Activated T-helper 1 cell treated with anti-CD3 and anti-CD28 coated beads, Interleukin-12 subunit alpha, Interleukin-12 subunit beta, Interleukin-2, Interleukin-4 antibody, amounts not matched to agents 30 ng/mL and 10 ng/mL and 1 ng/mL, durations not matched to agents 14 hours and 24 hours and 36 hours (primary cell): ENCODE data around the gene EGR4. TPM values are rescaled to one million over a fixed set of nuclear protein-coding genes. Genes with fewer than 3 reads are reported as not detected.
"Not testable (repeated sequence)": the region's sequence is repeated elsewhere in the genome, so short reads cannot be mapped to it uniquely, and the experiment has no call there.

Source experiments
- DNase-seq: peaks from one replicate; pipeline ENCODE4 v3.0.0; 2021; ENCODE audit warnings: low spot score
- H3K27ac Mint-ChIP-seq: one replicate; pipeline ENCODE4 v1.8.0; 2021; ENCODE audit warnings: mild to moderate bottlenecking, mixed read lengths
- H3K27me3 Mint-ChIP-seq: one replicate; pipeline ENCODE4 v1.8.0; 2022; ENCODE audit warnings: mild to moderate bottlenecking, moderate library complexity, mixed read lengths; ENCODE audit not compliant: insufficient read depth
- H3K36me3 Mint-ChIP-seq: one replicate; pipeline ENCODE4 v1.8.0; 2021; ENCODE audit warnings: low read depth, mixed read lengths
- H3K4me1 Mint-ChIP-seq: one replicate; pipeline ENCODE4 v1.8.0; 2021; ENCODE audit warnings: low read depth, mixed read lengths
- H3K4me3 Mint-ChIP-seq: one replicate; pipeline ENCODE4 v1.8.0; 2021; ENCODE audit warnings: mild to moderate bottlenecking, moderate library complexity, mixed read lengths
- H3K9me3 Mint-ChIP-seq: one replicate; pipeline ENCODE4 v1.8.0; 2021; ENCODE audit warnings: mixed read lengths
- intact Hi-C: fragments of 100-400 bp; cut with micrococcal nuclease; formaldehyde crosslinking; loops from one replicate; pipeline ENCODE4 v1.15.1; 2024
- total RNA-seq: library from RNA; stranded (reverse); gene quantifications from 2 replicates; pipeline ENCODE4 v1.2.3, GENCODE V29; 2022

The EGR4 gene
- total RNA-seq, 1 donor from 2014 or later = 1.9 TPM

GRCh38 chr2:73266061-73266901, 27.1 kb downstream of the EGR4 start:
- Mint-ChIP-seq H3K9me3 (no peaks in the 10 kb centered on the region), H3K27ac (no peak overlapping the region), H3K4me3 (no peak overlapping the region), H3K36me3 (peaks cover 9% of the 10 kb centered on the region), H3K4me1 (peaks cover 29% of the 10 kb centered on the region), H3K27me3 (no peaks in the 10 kb centered on the region)
- no peak for DNase-seq
- intact Hi-C loops = no loop called here

GRCh38 chr2:73265298-73266060, 27.9 kb downstream of the EGR4 start:
- Mint-ChIP-seq H3K9me3 (no peaks in the 10 kb centered on the region), H3K27ac (no peak overlapping the region), H3K4me1 (peaks cover 22% of the 10 kb centered on the region), H3K36me3 (peaks cover 9% of the 10 kb centered on the region), H3K27me3 (no peaks in the 10 kb centered on the region), H3K4me3 (no peak overlapping the region)
- intact Hi-C loops = no loop called here
- DNase-seq = no peak

- H3K27me3 Mint-ChIP-seq = no peaks in the 10 kb centered on the region
- no peak overlapping the region for H3K4me3 Mint-ChIP-seq
- H3K4me1 Mint-ChIP-seq = peaks cover 18% of the 10 kb centered on the region
- no peak for DNase-seq
- H3K9me3 Mint-ChIP-seq = no peaks in the 10 kb centered on the region
- H3K36me3 Mint-ChIP-seq = peaks cover 7% of the 10 kb centered on the region
- intact Hi-C loops = no loop called here
- no peak overlapping the region for H3K27ac Mint-ChIP-seq
These were observed 28.6 kb downstream of the EGR4 start for GRCh38 chr2:73264783-73265182.

- Mint-ChIP-seq H3K4me3 (no peak overlapping the region), H3K27ac (no peak overlapping the region), H3K4me1 (peaks cover 15% of the 10 kb centered on the region), H3K27me3 (no peaks in the 10 kb centered on the region), H3K36me3 (peaks cover 7% of the 10 kb centered on the region), H3K9me3 (no peaks in the 10 kb centered on the region)
- intact Hi-C loops = no loop called here
- DNase-seq = no peak
These were observed 29.1 kb downstream of the EGR4 start for GRCh38 chr2:73264332-73264606.

GRCh38 chr2:73263540-73264331, 29.6 kb downstream of the EGR4 start:
- intact Hi-C loops = no loop called here
- H3K4me3 Mint-ChIP-seq = no peak overlapping the region
- no peak for DNase-seq
- no peaks in the 10 kb centered on the region for H3K27me3 Mint-ChIP-seq
- H3K36me3 Mint-ChIP-seq = peaks cover 7% of the 10 kb centered on the region
- no peak overlapping the region for H3K27ac Mint-ChIP-seq
- no peaks in the 10 kb centered on the region for H3K9me3 Mint-ChIP-seq
- H3K4me1 Mint-ChIP-seq = peaks cover 15% of the 10 kb centered on the region

GRCh38 chr2:73262691-73263429, 30.5 kb downstream of the EGR4 start:
- H3K27ac Mint-ChIP-seq, H3K9me3 Mint-ChIP-seq, intact Hi-C loops, H3K36me3 Mint-ChIP-seq, H3K4me3 Mint-ChIP-seq, DNase-seq, H3K4me1 Mint-ChIP-seq, H3K27me3 Mint-ChIP-seq: not testable (repeated sequence)

GRCh38 chr2:73262108-73262651, 31.2 kb downstream of the EGR4 start:
- Mint-ChIP-seq H3K36me3 (peaks cover 7% of the 10 kb centered on the region), H3K9me3 (no peaks in the 10 kb centered on the region), H3K4me1 (peaks cover 6% of the 10 kb centered on the region), H3K27ac (no peak overlapping the region), H3K27me3 (no peaks in the 10 kb centered on the region), H3K4me3 (no peak overlapping the region)
- intact Hi-C loops = no loop called here
- DNase-seq = no peak

GRCh38 chr2:73260338-73260984, 32.9 kb downstream of the EGR4 start:
- no peaks in the 10 kb centered on the region for H3K4me1 Mint-ChIP-seq
- H3K36me3 Mint-ChIP-seq = peaks cover 7% of the 10 kb centered on the region
- no peak overlapping the region for H3K4me3 Mint-ChIP-seq
- no peaks in the 10 kb centered on the region for H3K27me3 Mint-ChIP-seq
- intact Hi-C loops = no loop called here
- no peaks in the 10 kb centered on the region for H3K9me3 Mint-ChIP-seq
- DNase-seq = no peak
- H3K27ac Mint-ChIP-seq = no peak overlapping the region

GRCh38 chr2:73259704-73260337, 33.5 kb downstream of the EGR4 start:
- peaks cover 7% of the 10 kb centered on the region for H3K36me3 Mint-ChIP-seq
- H3K27me3 Mint-ChIP-seq = no peaks in the 10 kb centered on the region
- H3K27ac Mint-ChIP-seq = no peak overlapping the region
- H3K4me1 Mint-ChIP-seq = no peaks in the 10 kb centered on the region
- H3K9me3 Mint-ChIP-seq = no peaks in the 10 kb centered on the region
- intact Hi-C loops = no loop called here
- DNase-seq = no peak
- no peak overlapping the region for H3K4me3 Mint-ChIP-seq

GRCh38 chr2:73259276-73259675, 34.1 kb downstream of the EGR4 start:
- H3K4me3 Mint-ChIP-seq = no peak overlapping the region
- H3K9me3 Mint-ChIP-seq = no peaks in the 10 kb centered on the region
- no peaks in the 10 kb centered on the region for H3K27me3 Mint-ChIP-seq
- intact Hi-C loops = no loop called here
- no peak overlapping the region for H3K27ac Mint-ChIP-seq
- no peaks in the 10 kb centered on the region for H3K4me1 Mint-ChIP-seq
- no peak for DNase-seq
- H3K36me3 Mint-ChIP-seq = peaks cover 10% of the 10 kb centered on the region

GRCh38 chr2:73258913-73259215, 34.5 kb downstream of the EGR4 start:
- DNase-seq = no peak
- Mint-ChIP-seq H3K9me3 (no peaks in the 10 kb centered on the region), H3K4me3 (no peak overlapping the region), H3K27ac (no peak overlapping the region), H3K36me3 (peaks cover 10% of the 10 kb centered on the region), H3K27me3 (no peaks in the 10 kb centered on the region), H3K4me1 (no peaks in the 10 kb centered on the region)
- intact Hi-C loops = no loop called here
